Activated CD4-positive, alpha-beta T cell treated with anti-CD3 and anti-CD28 coated beads, Interleukin-2, amount 10 ng/mL, durations not matched to agents 7 days and 5 days (primary cell): ENCODE data around the gene IFT80. TPM values are rescaled to one million over a fixed set of nuclear protein-coding genes. Genes with fewer than 3 reads are reported as not detected.

ENCODE experiments used
- CTCF ChIA-PET: fragments of 350-600 bp; sonication (Branson Sonifier 250); formaldehyde crosslinking; loops from one replicate; lab custom pipeline; 2021; ENCODE audit warnings: antibody characterized with exemption; lab: Charles Lee
- POLR2A ChIA-PET: fragments of 350-600 bp; sonication (Branson Sonifier 250); formaldehyde crosslinking; loops from one replicate; lab custom pipeline; 2021; ENCODE audit warnings: antibody characterized with exemption; lab: Charles Lee
- DNase-seq: peaks from one replicate; pipeline ENCODE4 v3.0.0-alpha.2; 2020
- H3K27ac Mint-ChIP-seq: one replicate; pipeline ENCODE4 v1.8.0; 2021; ENCODE audit warnings: mild to moderate bottlenecking, moderate library complexity, mixed read lengths
- H3K27me3 Mint-ChIP-seq: one replicate; pipeline ENCODE4 v1.8.0; 2021; ENCODE audit warnings: mixed read lengths
- H3K36me3 Mint-ChIP-seq: one replicate; pipeline ENCODE4 v1.8.0; 2021; ENCODE audit warnings: low read depth, mixed read lengths
- H3K4me1 Mint-ChIP-seq: one replicate; pipeline ENCODE4 v1.8.0; 2021; ENCODE audit warnings: mixed read lengths
- H3K4me3 Mint-ChIP-seq: one replicate; pipeline ENCODE4 v1.8.0; 2021; ENCODE audit warnings: mild to moderate bottlenecking, moderate library complexity, mixed read lengths
- H3K9me3 Mint-ChIP-seq: one replicate; pipeline ENCODE4 v1.8.0; 2021; ENCODE audit warnings: mixed read lengths
- microRNA-seq: library from miRNA; unstranded; fragments of <30 nt; microRNA quantifications from one replicate; pipeline ENCODE4 v1.2.0, GENCODE V29; 2021; ENCODE audit warnings: borderline microRNAs expressed, borderline replicate concordance
- total RNA-seq, 2 experiments: library from RNA; stranded (reverse); gene quantifications; one replicate each; pipeline ENCODE4 v1.2.3, GENCODE V29; 2021

IFT80 gene
- total RNA-seq, 2 experiments from 2014 or later: 30.9 to 35.0 TPM

DNA sequence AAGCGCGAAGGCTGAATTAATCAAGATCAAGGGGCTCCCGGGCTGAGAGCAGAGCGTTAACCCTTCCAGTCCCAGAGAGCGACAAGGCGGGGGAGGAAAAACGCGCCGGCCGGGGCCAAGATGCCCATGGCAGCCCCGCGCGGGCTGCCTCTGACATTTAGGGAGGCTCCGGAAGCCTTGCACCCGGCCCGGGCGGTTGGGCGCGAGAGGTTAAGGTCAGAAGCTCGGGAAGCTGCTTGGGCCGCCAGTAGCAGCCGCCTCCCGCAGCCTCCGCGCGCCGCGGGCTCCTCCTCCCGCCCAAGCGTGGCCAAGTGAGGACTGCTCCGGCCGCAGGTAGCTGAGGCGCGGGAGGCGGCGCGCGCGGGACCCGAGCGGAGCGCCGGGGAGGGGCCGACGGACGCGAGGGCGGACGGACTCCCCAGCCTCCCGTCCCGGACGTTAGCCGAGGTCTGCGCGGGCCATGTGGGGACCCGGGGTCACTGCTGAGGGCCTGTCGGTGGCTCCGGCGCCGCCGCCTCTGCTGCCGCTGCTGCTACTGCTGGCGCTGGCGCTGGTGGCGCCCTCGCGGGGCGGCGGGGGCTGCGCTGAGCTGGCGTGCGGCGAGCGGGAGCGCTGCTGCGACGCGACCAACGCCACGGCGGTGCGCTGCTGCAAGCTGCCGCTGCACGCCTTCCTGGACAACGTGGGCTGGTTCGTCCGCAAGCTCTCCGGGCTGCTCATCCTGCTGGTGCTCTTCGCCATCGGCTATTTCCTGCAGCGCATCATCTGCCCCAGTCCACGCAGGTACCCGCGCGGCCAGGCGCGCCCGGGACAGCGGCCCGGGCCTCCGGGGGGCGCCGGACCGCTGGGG lies 173.6 kb downstream of the IFT80 start, which contains the start of gene C3orf80:
TSS of gene C3orf80 (plus strand) at position 247 of the 850 bp plus-strand sequence. CDS start at position 461, 214 bp downstream.
- ChIA-PET POLR2A (no interaction called here), CTCF (interaction anchor here (0.6 to 1.6 kb wide), 4 partner anchors 8 to 194 kb away, joined by 3 to 4 read pairs (median 3); no protein-coding TSS in a partner anchor)
- H3K4me1 Mint-ChIP-seq: peaks cover 15% of the 10 kb centered on the region
- peaks cover 2% of the 10 kb centered on the region for H3K36me3 Mint-ChIP-seq
- no peak within 1 kb of the TSS for H3K27ac Mint-ChIP-seq
- H3K27me3 Mint-ChIP-seq: peaks cover 70% of the 10 kb centered on the region
- no peaks in the 10 kb centered on the region for H3K9me3 Mint-ChIP-seq
- DNase-seq: peak; percentile 46
- peak within 1 kb of the TSS; percentile 71 for H3K4me3 Mint-ChIP-seq

DNA sequence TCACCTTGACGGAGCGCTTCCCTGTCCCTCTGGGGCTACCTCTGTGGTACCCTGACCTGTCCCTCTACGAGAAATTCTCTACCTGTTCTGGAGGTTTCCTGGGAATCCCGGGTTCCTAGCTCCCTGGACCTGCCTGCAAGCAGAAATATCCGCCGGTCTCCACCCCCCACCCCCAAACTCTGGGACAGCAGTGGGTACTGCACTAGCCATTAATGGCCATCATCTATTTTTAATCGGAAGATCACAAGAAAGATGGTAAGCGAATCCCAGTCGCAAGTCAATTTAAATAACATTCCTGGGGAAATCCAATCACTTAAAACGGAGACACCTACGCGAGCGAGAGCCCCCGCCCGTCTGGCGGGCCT lies 174.2 kb downstream of the IFT80 start:
- CTCF ChIA-PET: interaction anchor here (0.6 to 1.6 kb wide), 3 partner anchors 9 to 194 kb away, joined by 3 to 4 read pairs (median 3); no protein-coding TSS in a partner anchor
- Mint-ChIP-seq H3K36me3 (peaks cover 2% of the 10 kb centered on the region), H3K27me3 (peaks cover 70% of the 10 kb centered on the region)

DNA sequence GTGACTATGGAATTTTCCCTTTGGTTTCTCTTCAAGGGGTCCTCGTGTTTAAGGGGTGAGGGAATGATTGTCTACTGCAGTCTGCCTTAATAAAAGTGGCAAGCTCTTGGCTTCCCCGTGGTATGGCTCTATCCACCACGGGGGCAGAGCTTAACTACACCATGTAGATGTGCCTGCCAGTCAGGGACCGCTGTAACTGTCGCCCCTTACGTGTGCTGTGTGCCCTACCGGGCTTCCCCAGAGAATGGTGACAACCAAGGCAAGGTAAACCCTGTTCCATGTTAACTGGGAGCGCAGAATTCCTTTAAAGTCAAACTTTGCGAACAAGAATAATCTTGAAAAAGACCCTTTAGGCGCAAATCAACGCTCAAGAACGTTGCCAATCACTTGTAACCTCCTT lies 174.8 kb downstream of the IFT80 start:
- H3K4me3 Mint-ChIP-seq: peak overlapping the region; percentile 68
- POLR2A ChIA-PET: no interaction called here
- H3K27ac Mint-ChIP-seq: no peak overlapping the region
- CTCF ChIA-PET: interaction anchor here (0.6 to 1.6 kb wide), 3 partner anchors 10 to 413 kb away, joined by 3 to 4 read pairs (median 3); no protein-coding TSS in a partner anchor
- DNase-seq: no peak
- H3K36me3 Mint-ChIP-seq: peaks cover 2% of the 10 kb centered on the region
- H3K9me3 Mint-ChIP-seq: no peaks in the 10 kb centered on the region
- H3K4me1 Mint-ChIP-seq: peaks cover 15% of the 10 kb centered on the region
- peaks cover 70% of the 10 kb centered on the region for H3K27me3 Mint-ChIP-seq

More for the DNA sequence above, 174.2 kb downstream of the IFT80 start:
- POLR2A ChIA-PET: no interaction called here
- Mint-ChIP-seq H3K4me1 (peaks cover 15% of the 10 kb centered on the region), H3K27ac (no peak overlapping the region), H3K4me3 (peak overlapping the region; percentile 68), H3K9me3 (no peaks in the 10 kb centered on the region)
- DNase-seq: no peak

DNA sequence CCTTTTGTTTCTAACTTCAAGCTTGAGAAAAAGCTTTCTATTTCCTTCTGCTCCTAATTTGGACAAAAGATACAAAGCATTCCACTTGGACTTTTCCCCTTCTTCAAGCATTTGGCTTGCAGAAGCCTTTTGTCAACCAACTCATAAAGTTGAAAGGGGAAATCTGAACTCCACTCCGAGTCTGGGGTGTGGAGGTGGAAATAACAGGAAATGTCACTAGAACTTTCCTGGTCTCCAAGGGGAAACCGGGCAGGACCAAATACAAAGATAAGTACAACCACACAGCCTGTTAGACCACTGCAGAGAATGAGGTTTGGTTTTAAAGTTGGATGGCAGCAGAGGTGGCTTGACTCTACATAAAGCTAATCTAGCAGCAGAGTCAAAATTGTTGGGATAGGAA lies 178.0 kb downstream of the IFT80 start:
- DNase-seq: no peak
- Mint-ChIP-seq H3K9me3 (no peaks in the 10 kb centered on the region), H3K27ac (no peak overlapping the region), H3K27me3 (peaks cover 62% of the 10 kb centered on the region), H3K36me3 (no peaks in the 10 kb centered on the region), H3K4me1 (peaks cover 8% of the 10 kb centered on the region), H3K4me3 (no peak overlapping the region)
- POLR2A ChIA-PET: no interaction called here
- CTCF ChIA-PET: no interaction called here

DNA sequence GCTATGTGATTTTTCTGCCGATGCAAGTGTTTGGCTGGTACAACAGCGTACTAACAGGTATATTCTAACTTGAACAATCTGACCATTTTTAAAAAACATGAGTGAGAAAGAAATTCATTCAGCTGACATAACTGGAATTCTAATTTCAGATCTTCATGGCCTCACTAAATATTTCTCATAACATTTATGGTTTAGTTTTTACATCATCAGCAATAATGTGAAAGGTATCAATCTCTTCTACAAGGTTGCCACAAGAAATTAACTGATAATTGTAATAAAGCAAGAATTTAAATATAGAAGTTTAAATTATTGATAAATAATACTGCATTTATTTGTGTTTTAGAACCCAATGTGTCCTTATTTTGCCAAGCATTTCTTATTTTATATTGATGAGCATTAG lies 179.0 kb downstream of the IFT80 start:
- Mint-ChIP-seq H3K9me3 (no peaks in the 10 kb centered on the region), H3K4me1 (peaks cover 8% of the 10 kb centered on the region), H3K4me3 (no peak overlapping the region), H3K27me3 (peaks cover 61% of the 10 kb centered on the region), H3K27ac (no peak overlapping the region), H3K36me3 (no peaks in the 10 kb centered on the region)
- POLR2A ChIA-PET: no interaction called here
- CTCF ChIA-PET: no interaction called here
- DNase-seq: no peak

DNA sequence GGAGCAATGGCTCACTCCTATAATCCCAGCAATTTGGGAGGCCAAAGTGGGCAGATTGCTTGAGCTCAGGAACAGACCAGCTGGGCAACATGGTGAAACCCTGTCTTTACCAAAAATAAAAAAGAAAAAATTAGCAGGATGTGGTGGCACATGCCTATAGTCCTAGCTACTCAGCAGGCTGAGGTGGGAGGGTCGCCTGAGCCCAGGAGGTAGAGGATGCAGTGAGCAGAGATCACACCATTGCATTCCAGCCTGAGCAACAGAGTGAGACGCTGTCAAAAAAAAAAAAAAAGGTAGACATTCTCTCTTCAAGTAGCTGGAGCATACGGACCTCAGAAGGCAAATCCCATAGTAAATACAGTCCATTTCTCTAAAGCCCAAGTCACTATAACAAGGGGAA lies 180.9 kb downstream of the IFT80 start:
- H3K27ac Mint-ChIP-seq: no peak overlapping the region
- H3K36me3 Mint-ChIP-seq: no peaks in the 10 kb centered on the region
- no peaks in the 10 kb centered on the region for H3K9me3 Mint-ChIP-seq
- no peaks in the 10 kb centered on the region for H3K4me1 Mint-ChIP-seq
- ChIA-PET POLR2A (no interaction called here), CTCF (interaction anchor here (0.6 kb wide), 1 partner anchor 19 kb away, joined by 3 read pairs; no protein-coding TSS in a partner anchor)
- H3K27me3 Mint-ChIP-seq: peaks cover 46% of the 10 kb centered on the region
- no peak for DNase-seq
- no peak overlapping the region for H3K4me3 Mint-ChIP-seq

DNA sequence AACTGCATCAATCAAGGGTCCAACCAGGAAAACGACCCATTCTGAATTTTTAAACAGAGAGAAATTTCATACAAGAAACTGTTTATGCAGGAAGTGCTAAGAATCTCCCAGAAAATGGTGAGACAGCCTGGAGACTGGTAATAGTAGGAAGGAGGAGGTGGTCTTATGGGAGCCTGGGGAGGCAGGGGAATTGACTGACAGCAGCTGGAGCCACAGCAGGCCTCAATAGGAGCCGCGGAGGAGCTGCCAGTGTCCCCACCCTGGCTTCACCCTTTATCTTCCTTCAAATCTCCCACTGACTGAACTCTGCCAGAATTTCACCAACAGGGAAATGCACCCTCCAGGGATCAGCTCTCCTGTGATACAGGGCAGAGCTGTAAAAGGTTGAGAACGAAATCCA lies 181.3 kb downstream of the IFT80 start:
- no peaks in the 10 kb centered on the region for H3K4me1 Mint-ChIP-seq
- H3K27me3 Mint-ChIP-seq: peaks cover 42% of the 10 kb centered on the region
- H3K36me3 Mint-ChIP-seq: no peaks in the 10 kb centered on the region
- no peaks in the 10 kb centered on the region for H3K9me3 Mint-ChIP-seq
- H3K4me3 Mint-ChIP-seq: no peak overlapping the region
- H3K27ac Mint-ChIP-seq: no peak overlapping the region
- ChIA-PET CTCF (interaction anchor here (0.6 kb wide), 1 partner anchor 19 kb away, joined by 3 read pairs; no protein-coding TSS in a partner anchor), POLR2A (no interaction called here)
- DNase-seq: no peak

DNA sequence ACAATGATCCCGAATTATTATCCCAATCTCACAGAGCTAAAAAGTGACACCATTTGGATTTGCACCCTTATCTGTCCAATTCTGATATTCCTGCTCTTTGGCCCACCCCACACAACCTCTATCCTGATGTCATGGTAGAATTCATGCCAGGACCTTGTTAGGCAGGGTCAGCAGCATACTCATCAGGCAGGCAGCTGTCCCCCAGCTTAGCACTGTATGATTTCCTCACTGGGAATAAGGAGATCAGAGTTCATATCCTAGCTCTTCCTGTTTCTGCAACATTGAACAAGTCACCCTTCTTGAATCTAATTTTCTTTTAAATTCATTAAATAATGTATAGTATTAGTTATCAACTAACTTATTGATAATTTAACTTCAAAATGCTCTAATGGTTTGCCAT lies 185.8 kb downstream of the IFT80 start:
- Mint-ChIP-seq H3K36me3 (no peaks in the 10 kb centered on the region), H3K27me3 (peaks cover 14% of the 10 kb centered on the region), H3K4me3 (no peak overlapping the region), H3K4me1 (no peaks in the 10 kb centered on the region), H3K27ac (no peak overlapping the region), H3K9me3 (no peaks in the 10 kb centered on the region)
- ChIA-PET POLR2A (no interaction called here), CTCF (no interaction called here)
- DNase-seq: no peak

DNA sequence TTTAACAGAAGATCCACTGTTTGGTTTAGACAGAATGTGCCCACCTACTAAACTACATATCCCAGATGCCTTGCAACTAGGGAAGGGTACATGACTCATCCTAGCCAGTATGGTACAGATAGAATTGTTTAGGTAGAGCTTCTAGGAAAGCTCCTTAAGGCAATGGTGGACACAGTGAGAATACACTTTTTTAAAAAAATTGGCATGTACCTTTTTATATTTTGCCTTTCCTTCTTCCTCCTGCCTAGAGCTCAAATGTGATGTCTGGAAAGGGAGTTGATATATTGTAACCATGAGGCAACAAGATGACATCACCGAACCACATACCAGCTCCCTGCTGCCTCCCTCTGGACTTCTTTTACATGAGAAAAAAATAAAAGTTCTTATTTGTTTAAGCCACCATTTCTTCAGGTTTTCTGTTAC lies 188.2 kb downstream of the IFT80 start:
- DNase-seq: no peak
- Mint-ChIP-seq H3K27ac (no peak overlapping the region), H3K4me3 (no peak overlapping the region), H3K9me3 (no peaks in the 10 kb centered on the region), H3K27me3 (peaks cover 15% of the 10 kb centered on the region), H3K36me3 (no peaks in the 10 kb centered on the region), H3K4me1 (no peaks in the 10 kb centered on the region)
- ChIA-PET POLR2A (interaction anchor here (0.7 kb wide), 1 partner anchor 206 kb away, joined by 3 read pairs; no protein-coding TSS in a partner anchor), CTCF (interaction anchor here (0.6 to 1.9 kb wide), 3 partner anchors 23 to 178 kb away, joined by 3 to 4 read pairs (median 3); no protein-coding TSS in a partner anchor)

DNA sequence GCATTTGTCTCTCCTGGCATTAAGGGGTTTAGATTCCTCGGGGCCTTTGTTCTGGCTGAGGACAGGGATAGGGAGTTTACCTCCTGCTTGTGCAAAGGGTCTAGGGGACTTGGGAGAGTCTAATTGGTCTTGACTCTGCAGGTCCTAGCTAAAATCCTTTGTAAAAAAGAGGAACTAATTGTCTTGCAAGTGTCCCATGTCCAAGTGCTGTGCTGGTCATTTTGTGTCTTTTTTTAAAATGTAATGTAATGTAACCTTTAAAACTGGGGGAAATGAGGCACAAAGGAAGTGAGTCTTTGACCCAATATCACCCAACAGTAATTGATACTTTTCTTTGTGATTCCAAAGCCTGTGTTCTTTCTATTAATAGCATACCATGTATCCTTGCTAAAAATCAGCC lies 188.7 kb downstream of the IFT80 start:
- Mint-ChIP-seq H3K27ac (no peak overlapping the region), H3K27me3 (peaks cover 15% of the 10 kb centered on the region), H3K9me3 (no peaks in the 10 kb centered on the region), H3K4me3 (no peak overlapping the region), H3K4me1 (no peaks in the 10 kb centered on the region), H3K36me3 (no peaks in the 10 kb centered on the region)
- POLR2A ChIA-PET: interaction anchor here (0.7 kb wide), 1 partner anchor 205 kb away, joined by 3 read pairs; no protein-coding TSS in a partner anchor
- DNase-seq: no peak
- CTCF ChIA-PET: interaction anchor here (0.6 to 1.9 kb wide), 2 partner anchors 23 to 178 kb away, joined by 3 to 4 read pairs; no protein-coding TSS in a partner anchor

Small RNA genes within 50 kb of the gene (microRNA-seq; reads per million reads assigned to microRNA genes)
- gene MIR15B: 4,148 reads per million, percentile 93 among the genes with 10 or more reads in this experiment
- gene MIR16-2: 1,294 reads per million, percentile 88 among the genes with 10 or more reads in this experiment

Other genes starting within 250 kb of the IFT80 start
- not detected for gene C3orf80, start 173.8 kb downstream of the IFT80 start, total RNA-seq
- 100 to 1,000 TPM; 282 to 309 TPM for gene SMC4, start 425 bp upstream of the IFT80 start, total RNA-seq
- gene TRIM59, start 50.6 kb upstream of the IFT80 start, total RNA-seq: 10 to 100 TPM; 58.2 to 79.8 TPM
- 10 to 100 TPM; 38.6 to 53.7 TPM for gene KPNA4, start 166.3 kb upstream of the IFT80 start, total RNA-seq